Hindlimb muscle (tissue), 1 donor: ENCODE data around the gene WDFY4. TPM values are rescaled to one million over a fixed set of nuclear protein-coding genes. Genes with fewer than 3 reads are reported as not detected.

ENCODE experiments used
- DNase-seq: peaks from one replicate; pipeline ENCODE4 v3.0.0-alpha.2; 2013
- polyA plus RNA-seq: library from polyadenylated mRNA; unstranded; fragments of 120-200 nt; gene quantifications from one replicate; pipeline ENCODE4 v1.2.1, GENCODE V29; 2013; ENCODE audit not compliant: insufficient read length

WDFY4 gene
- polyA plus RNA-seq, 1 donor = 3.9 TPM

- no peak for DNase-seq
Measured at GRCh38 chr10:48745662-48746245, 61.1 kb downstream of the WDFY4 start.

- no peak for DNase-seq
Measured at GRCh38 chr10:48748573-48748972, 63.9 kb downstream of the WDFY4 start.

- DNase-seq = no peak
Measured at GRCh38 chr10:48749254-48749787, 64.6 kb downstream of the WDFY4 start.

GRCh38 chr10:48750019-48750418, 65.3 kb downstream of the WDFY4 start:
- DNase-seq = no peak

GRCh38 chr10:48750991-48751390, 66.3 kb downstream of the WDFY4 start:
- no peak for DNase-seq

- no peak for DNase-seq
Measured at GRCh38 chr10:48751730-48752129, 67.1 kb downstream of the WDFY4 start.

- no peak for DNase-seq
Measured at GRCh38 chr10:48758411-48758810, 73.7 kb downstream of the WDFY4 start.

- DNase-seq = no peak
Measured at GRCh38 chr10:48759113-48759901, 74.6 kb downstream of the WDFY4 start.

GRCh38 chr10:48760983-48761382, 76.3 kb downstream of the WDFY4 start:
- DNase-seq = no peak

- DNase-seq = no peak
Measured at GRCh38 chr10:48762064-48763042, 77.7 kb downstream of the WDFY4 start.

- no peak for DNase-seq
Measured at GRCh38 chr10:48763403-48763965, 78.8 kb downstream of the WDFY4 start.

GRCh38 chr10:48764486-48764885, 79.8 kb downstream of the WDFY4 start:
- no peak for DNase-seq

- no peak for DNase-seq
Measured at GRCh38 chr10:48765039-48765438, 80.4 kb downstream of the WDFY4 start.

GRCh38 chr10:48765527-48765926, 80.9 kb downstream of the WDFY4 start:
- no peak for DNase-seq

GRCh38 chr10:48767373-48768143, 82.9 kb downstream of the WDFY4 start:
- DNase-seq = no peak

GRCh38 chr10:48768144-48768766, 83.6 kb downstream of the WDFY4 start:
- no peak for DNase-seq

GRCh38 chr10:48768926-48769325, 84.3 kb downstream of the WDFY4 start:
- DNase-seq = no peak

GRCh38 chr10:48769706-48770435, 85.2 kb downstream of the WDFY4 start:
- DNase-seq = no peak

- no peak for DNase-seq
Measured at GRCh38 chr10:48770561-48771089, 86.0 kb downstream of the WDFY4 start.

GRCh38 chr10:48771234-48771633, 86.6 kb downstream of the WDFY4 start:
- DNase-seq = no peak
